Measurements from ENCODE around the gene UBR3. TPM values are rescaled to one million over a fixed set of nuclear protein-coding genes. Genes with fewer than 3 reads are reported as not detected.

UBR3 gene
- total RNA-seq, 1 donor from 2014 or later = 93.8 TPM

DNA sequence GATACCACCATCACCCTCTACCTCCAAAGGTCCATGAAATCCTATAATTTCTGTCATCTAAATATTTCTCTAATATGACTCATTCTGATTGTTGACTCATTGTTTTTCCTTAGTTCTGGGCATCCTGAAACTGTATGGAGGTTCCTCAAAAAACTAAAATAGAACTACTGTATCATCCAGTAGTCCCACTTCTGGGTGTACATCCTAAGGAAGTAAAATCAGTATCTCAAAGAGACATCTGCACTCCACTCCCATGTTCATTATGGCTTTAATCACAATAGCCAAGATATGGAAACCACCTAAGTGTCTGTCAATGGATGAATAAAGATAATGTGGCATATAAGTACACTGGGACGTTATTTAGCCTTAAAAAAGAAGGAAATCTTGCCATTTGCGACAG lies 224.9 kb downstream of the UBR3 start:
- no peak for DNase-seq

DNA sequence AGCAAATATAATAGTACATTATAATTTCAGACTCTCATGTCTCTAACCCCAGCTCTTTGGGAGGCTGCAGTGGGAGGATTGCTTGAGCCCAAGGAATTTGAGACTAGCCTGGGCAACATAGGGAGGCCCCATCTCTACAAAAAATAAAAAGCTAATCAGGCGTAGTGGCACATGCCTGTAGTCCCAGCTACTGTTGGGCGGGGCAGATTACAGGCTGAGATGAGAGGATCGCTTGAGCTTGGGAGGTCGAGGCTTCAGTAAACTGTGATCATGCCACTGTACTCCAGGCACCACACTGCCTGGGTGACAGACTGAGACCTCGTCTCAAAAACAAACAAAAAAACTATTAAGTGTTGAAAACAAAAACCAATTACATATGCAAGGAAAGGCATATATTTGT lies 227.7 kb downstream of the UBR3 start:
- no peak for DNase-seq

DNA sequence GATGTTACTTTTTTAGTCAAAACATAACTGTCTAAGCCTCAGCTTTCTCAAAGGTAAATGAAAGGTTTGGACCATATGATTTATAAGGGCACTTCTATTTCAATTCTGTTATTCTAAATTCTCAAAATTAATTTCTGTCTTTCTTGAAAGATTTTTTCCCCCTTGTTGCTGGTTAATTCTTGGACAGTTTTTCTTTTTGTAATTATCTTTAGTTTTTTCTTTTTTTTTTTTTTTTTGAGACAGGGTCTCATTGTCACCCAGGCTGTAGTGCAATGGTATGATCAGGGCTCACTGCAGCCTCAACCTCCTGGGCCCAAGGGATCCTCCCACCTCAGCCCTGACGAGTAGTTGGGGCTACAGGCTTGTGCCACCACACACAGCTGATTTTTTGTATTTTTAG lies 229.6 kb downstream of the UBR3 start:
- DNase-seq = no peak

DNA sequence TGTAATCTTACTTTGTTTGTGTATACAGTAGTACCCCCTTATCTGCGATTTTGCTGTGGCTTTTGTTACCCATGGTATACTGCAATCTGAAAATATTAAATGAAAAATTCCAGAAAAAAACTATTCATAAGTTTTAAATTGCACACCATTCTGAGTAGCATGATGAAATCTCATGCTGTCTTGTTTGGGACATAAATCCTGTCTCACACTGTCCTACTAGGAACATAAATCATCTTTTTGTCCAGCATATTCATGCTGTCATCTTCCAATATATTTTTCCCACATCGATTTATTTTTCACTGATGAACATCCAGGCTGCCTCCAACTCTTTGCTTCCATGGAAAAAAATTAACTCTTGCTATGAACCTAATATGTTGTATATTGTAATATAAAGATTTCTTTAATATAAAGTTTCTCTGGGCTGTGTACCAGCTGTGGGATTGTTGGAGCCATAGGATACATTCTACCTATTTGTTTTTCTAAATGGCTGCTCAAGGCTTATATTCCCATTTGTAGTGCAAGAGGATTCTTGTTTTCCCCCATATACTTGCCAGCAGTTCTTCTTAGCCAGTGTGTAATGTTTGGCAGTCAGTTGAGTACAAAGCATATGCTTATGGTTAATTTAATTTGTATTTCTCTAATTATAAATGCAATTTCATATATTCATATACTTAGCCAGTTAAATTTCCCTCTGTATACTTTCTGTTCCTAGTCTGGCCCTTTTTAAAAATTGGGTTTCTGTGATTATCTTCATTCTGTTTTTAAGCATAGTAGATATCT lies 236.4 kb downstream of the UBR3 start:
- no peak for DNase-seq

DNA sequence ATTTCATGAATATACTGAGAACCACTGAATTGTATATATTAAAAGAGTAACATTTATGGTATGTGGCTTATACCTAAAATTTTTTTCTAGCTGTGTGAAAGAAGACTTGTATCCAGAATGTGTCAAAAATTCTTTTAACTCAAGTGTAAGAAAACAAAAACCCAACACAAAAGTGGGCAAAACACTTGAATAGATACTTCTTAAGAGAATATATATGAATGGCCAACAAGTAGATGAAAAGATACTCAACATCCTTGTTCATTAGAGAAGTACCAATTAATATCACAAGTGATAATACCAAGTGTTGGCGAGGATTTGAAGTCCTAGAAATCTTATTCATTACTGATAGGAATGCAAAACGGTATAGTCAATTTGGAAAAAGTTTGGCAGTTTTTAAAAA lies 243.5 kb downstream of the UBR3 start:
- DNase-seq = no peak

DNA sequence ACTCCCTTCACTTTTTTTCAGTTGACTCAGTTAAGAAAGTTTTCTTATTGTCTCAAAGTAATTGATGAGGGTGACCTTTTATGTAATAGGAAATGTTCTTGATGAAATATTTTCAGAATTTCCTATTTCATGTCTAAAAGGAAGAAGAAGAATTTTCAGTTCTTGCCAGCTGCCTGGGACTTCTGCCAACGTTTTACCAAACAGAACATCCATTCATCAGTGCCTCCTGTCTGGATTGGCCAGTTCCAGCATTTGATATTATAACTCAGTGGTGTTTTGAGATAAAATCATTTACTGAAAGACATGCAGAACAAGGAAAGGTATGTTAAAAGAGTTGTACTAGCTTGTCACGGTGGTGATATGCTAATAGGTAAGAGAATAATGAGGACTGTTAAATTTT lies 246.0 kb downstream of the UBR3 start:
- DNase-seq = peak; percentile 5

DNA sequence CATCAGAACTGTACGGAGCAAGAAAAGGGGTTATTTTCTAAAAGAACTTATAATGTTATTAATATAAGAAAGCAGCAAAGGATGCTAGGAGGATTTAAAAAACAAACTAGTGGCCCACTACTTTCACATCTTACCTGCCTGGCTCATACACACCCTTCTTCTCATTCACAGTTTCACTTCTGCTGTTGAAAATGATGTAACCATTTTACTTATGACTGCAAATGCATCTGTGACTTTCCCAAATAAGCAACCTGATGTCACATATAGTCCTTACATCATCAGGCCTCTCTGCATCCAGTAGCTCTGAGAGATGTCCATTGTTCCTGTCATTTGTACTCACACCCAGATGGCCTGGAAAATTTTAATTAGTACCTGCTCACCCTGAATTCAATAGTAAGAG lies 248.9 kb downstream of the UBR3 start:
- DNase-seq = no peak

DNA sequence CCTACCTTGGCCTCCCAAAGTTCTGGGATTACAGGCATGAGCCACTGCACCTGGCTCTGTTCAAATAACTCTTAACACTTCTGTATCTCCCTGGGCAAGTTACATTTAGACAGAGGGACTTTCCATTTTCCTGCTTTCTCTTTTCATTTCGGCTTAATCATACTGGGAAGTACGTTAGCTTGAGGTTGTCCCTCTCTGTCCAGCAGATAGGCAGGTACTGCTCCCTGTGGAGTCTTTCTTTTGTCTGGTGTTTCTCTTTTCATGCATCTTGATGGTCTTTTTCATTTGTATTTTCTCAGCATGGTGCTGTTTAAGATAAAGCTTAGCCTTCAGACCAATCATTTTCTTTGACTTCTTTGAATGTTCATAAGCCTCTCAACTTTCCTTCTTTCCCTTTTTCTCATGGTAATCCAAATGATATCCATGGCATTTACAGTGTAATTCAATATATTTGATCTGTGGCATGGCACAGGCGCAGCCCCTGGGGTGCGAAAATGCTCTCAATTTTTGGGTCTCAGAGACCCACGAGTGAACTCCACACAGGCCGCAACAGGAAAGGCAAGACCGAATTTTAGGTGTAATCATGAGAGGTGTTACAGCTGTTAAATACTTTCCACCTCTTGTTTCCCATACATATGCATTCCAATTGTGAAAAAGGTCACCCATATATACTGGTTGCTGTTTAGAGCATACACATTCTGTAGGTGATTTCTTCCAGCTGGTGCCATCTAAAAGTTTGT lies 250.7 kb downstream of the UBR3 start:
- DNase-seq = no peak

DNA sequence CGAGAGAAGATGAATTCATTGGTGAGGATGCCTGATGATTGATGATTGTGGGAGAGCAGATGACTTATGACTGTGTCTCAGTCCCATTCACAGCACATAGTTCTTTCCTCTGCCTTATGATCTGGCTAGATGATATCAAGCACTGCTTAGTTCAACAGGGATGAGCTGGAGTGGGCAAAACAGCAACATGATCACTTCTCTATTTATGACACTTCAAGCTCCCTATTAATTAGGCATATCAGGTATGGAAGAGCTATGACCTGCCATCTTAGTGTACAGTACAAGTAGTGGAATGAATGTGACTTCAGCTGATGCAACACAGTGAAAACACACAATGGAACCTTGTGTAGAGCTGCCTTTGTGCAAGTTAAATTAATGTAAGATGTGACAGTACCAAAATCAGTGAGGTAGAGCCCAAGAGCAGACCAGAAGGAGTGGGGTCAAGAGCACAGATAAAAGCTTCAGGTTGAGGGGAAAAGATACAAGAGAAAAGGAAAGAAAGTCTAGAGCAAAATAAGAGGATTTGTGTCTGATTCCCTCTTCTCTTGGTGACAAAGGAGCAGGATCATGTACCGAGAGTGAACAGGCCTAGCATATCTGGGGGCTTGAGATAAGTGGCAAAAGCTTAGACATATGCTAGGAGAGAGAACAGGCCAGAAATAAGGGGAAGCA lies 257.7 kb downstream of the UBR3 start:
- DNase-seq = no peak

DNA sequence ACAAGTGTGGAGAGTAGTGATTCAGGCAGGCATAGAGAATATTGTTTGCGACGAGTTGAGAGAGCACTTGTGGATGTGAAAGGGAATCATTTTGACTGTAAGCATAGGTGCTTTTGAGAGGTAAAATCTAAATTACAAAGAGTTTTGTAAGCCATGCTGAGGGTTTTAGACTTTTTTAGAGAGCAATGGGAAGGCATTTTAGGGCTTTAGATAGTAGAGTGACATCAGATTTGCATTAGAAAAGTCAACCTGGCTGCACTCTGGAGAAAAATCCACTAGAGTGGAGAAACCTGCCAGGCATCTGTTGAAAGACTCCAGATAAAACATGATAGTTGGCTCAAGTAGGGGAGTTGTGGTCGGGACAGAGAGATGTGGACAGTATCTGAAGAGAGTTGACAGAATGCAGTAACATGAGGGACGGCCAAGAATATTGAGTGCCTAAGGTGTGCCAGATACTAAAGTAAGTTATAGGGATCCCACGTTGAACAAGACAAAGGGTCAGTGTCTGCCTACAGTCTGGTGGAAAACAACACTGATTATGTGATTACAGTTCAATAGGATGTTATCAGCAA lies 258.9 kb downstream of the UBR3 start:
- no peak for DNase-seq

DNA sequence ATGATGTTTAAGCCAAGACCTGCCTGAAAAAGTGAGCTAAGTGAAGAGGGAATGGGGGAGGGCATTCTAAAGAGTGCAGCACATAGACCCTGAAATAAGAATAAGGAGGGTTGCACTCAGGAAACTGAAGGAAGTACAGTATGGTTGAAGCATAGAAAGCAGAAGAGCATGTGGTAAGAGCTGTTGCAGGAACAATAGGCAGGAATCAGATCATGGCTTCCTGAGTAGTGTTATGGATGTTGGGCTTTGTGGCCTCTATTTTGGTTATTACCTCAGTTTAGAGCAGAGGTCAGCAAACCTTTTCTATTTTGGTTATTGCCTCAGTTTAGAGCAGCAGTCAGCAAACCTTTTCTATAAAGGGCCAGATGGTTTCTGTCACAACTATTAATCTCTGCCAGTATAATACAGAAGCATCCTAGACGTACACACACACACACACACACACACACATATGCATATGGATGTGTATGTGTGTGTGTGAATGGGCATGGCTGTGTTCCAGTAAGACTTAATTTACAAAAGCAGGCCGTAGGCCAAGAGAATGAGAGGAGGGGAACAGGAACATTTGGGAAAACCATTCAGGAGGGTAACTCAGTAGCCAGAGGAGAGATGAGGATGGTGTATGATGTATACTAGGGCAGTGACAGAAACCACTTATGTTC lies 259.6 kb downstream of the UBR3 start:
- no peak for DNase-seq

DNA sequence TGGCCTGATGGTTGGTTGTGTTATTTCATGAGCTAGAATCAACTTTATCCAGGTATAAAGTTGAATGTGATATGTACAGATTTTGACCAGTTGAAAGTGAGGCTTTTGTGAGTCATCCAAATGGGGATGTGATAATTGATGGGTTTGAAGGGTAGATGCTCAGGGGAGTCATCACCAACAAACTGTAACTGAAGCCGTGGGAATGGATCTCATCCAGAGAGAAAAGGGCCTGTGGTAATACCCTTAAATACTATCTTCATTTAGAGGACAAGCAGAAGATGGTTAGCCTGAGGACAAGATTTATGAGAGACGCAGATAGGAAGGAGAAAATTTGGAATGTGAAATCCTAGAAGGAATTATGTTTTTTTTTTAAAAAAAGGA lies 260.1 kb downstream of the UBR3 start:
- no peak for DNase-seq

DNA sequence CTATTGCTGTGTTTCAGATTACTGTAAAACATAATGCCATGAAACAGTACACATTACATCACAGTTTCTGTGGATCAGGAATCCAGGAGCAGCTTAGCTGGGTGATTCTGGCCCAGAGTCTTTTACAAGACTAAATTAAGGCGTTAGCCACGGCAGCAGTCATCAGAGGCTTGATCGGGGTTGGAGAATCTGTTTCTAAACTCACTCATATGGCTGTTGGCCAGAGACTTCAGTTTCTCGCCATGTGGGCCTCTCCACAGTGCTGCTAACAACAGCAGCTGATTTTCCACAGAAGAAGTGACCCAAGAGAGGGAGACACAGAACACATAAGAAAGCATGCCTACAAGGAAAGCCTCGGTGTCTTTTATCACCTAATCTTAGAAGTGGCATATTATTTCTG lies 261.5 kb downstream of the UBR3 start:
- DNase-seq = peak; percentile 59

DNA sequence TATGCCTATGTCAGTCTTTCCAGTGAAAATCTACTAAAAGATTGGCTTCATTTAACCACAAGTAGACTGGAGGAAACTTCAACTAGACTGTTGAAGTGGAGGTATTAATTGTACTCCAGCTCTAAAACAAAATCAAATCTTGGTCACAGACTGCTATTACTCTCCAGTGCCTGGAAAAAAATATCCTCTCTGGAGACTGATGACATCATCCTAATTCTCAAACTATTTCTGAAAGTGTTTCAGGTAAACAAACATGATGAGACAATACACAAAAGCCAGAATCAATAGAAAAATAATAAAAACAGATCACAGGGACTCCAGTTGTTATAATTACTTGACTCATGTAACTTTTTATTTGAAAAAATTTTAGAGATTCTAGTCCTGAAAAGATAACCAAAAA lies 263.0 kb downstream of the UBR3 start:
- no peak for DNase-seq

DNA sequence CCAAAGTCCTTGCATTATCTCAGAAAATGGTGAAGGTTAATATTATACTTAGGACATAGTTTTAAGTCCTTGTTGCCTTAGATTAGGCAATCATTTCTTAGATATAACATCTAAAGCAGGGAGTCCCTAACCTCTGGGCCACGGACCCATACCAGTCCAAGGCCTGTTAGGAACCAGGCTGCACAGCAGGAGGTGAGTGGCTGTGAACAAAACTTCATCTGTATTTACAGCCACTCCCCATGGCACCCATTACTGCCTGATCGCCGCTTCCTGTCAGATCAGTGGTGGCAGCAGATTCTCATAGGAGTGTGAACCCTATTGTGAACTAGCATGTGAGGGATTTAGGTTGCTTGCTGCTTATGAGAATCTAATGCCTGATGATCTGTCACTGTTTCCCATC lies 264.2 kb downstream of the UBR3 start:
- DNase-seq = no peak

DNA sequence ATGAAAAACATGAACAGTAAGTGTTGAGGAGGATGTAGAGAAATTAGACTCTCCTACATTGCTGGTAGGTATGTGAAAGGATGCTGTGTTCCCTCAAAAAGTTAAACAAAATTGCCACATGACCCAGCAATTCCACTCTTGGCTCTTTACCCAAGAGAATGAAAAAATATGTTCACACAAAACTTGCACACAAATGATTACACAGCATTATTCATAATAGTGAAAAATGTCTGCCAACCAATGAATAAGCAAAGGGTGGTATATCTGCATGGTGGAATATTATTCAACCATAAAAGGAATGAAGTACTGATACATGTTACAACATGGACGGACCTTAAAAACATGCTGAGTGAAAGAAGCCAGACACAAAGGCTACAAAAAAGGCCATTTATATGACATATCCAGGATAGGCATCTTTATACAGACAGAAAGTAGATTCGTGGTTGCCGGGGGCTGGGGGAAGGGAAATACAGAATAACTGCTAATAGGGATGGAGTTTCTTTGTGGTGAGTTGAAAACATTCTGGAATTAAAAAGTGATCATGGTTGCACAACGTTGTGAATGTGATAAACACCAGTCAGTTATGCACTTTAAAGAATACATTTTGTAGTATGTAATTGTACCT lies 265.3 kb downstream of the UBR3 start:
- DNase-seq = no peak

DNA sequence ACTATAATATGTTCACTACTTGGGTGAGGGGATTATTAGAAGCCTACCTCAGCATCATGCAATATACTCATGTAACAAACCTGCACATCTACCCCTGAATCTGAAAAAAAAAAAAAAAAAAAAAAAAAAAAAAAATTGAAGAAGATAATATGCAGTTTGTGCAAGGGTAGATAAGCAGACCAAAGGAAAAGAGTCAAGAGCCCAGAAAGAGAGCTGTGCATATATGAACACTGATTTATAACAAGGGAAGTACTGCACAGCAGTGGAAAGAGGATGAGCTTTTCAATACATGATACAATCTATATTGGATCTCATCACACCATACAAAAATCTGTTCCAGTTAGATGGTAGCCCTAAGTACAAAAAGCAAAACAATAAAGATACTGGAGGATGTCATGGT lies 268.1 kb downstream of the UBR3 start:
- no peak for DNase-seq

DNA sequence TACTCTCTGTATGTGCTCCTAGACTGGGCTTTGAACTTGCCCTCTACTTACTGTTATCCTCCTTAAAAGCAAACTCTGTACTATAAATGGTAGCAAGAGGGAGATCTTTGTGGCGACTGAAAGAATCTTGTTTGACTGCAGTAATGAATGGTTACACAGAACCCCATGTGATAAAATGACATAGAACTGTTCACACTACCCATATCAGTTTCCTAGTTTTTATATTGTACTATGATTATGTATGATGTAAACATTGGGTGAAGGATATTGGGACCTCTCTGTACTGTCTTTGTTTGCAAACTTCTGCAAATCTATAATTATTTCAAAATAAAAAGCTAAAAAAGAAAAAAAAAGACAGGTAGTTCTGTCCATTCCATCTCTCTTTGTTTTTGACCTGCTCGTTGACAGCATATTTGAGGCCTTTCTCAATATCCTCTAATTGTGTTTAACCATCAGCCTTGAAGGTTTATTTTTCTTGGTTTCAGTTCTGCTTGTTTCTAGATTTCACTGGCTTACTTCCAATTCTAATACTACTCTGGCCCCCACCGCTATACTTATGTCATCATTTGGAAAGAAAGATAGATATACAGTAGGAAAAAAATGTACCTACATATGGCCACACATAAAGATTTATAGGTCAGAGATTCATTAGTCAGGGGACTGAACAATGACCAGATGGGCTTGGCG lies 271.5 kb downstream of the UBR3 start:
- DNase-seq = no peak

DNA sequence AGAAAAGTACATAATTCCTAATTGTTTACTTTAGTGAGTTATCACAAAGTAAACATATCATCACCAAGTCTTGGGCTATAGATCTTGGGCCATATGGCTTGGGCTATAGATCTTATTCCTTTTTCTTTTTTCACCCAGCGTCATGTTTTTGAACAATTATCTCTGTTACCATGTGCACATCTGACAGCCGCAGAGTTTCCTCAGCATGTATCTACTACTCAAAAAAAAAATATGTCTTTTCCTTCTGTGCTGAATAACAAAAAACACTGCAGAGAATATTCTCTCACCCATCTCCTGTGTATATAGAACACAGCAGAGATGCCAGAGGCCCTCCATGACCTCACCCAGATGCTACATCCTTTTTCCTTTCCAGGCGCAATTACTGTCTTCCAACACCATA lies 274.5 kb downstream of the UBR3 start:
- no peak for DNase-seq

DNA sequence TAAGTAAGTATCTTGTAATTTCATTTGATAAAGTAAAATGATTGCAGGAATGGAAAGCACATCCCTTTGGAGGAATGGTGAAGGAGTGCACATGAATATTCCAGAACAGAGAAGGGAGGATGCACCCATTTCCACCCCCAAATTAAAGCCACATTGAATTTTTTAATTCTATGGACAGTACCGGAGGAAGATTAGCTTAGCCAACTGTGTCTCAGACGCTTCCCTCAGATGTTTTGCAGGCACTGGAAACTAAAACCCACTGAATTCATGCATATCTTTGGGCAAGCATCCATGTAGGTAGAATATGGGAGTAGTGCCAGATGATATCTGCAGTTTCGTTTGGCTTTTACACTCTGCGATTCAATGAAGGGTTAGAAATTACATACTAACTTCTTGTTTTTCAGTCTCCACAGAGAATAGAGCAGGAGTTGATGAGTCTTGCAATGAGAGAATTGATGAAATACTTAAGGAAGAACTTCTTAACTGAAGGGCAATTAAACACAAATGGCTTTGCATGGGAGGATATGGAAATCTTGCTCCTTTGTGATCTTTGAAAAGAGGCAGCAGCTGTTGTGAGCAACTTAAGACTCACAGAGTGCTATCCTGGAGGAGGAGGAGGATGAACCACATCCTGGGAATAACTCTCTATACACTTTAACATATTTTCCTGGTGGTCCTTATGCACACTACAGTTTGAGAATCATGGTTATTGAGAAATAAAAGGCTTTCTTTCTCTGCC lies 279.0 kb downstream of the UBR3 start:
- no peak for DNase-seq
